Amniotic stem cell (primary cell): Measurements from ENCODE around the gene LAMA5.

Source experiments
- DNase-seq: peaks from one replicate; lab custom pipeline; 2025; lab: John Stamatoyannopoulos, UW

LAMA5 gene

GRCh38 chr20:62367136-62367632, at the start of gene LAMA5:
TSS of gene LAMA5 (minus strand) at chr20:62367312. CDS start at chr20:62367245, 67 bp downstream.
- no peak for DNase-seq

GRCh38 chr20:62415354-62416111, 48.4 kb upstream of the LAMA5 start:
- DNase-seq = no peak

GRCh38 chr20:62413896-62414481, 46.9 kb upstream of the LAMA5 start:
- DNase-seq = no peak

GRCh38 chr20:62413025-62413570, 46.0 kb upstream of the LAMA5 start:
- DNase-seq = no peak

GRCh38 chr20:62412194-62413024, 45.3 kb upstream of the LAMA5 start:
- no peak for DNase-seq

GRCh38 chr20:62411479-62412193, 44.5 kb upstream of the LAMA5 start:
- no peak for DNase-seq

- no peak for DNase-seq
These were observed 43.8 kb upstream of the LAMA5 start for GRCh38 chr20:62410746-62411478.

- DNase-seq = no peak
These were observed 43.0 kb upstream of the LAMA5 start for GRCh38 chr20:62409931-62410745.

GRCh38 chr20:62409086-62409853, 42.2 kb upstream of the LAMA5 start:
- DNase-seq = no peak

- DNase-seq = no peak
These were observed 41.5 kb upstream of the LAMA5 start for GRCh38 chr20:62408640-62409039.

- DNase-seq = no peak
These were observed 40.9 kb upstream of the LAMA5 start for GRCh38 chr20:62408055-62408454.

GRCh38 chr20:62407221-62407992, 40.3 kb upstream of the LAMA5 start, which contains the start of gene CABLES2:
TSS of gene CABLES2 (minus strand) at chr20:62407285. CDS start at chr20:62407276, 9 bp downstream.
- peak; percentile 87 for DNase-seq

- no peak for DNase-seq
These were observed 39.6 kb upstream of the LAMA5 start for GRCh38 chr20:62406635-62407176.

- DNase-seq = no peak
These were observed 38.9 kb upstream of the LAMA5 start for GRCh38 chr20:62405981-62406513.

GRCh38 chr20:62405108-62405980, 38.2 kb upstream of the LAMA5 start:
- DNase-seq = no peak

- DNase-seq = no peak
These were observed 37.6 kb upstream of the LAMA5 start for GRCh38 chr20:62404761-62405107.

GRCh38 chr20:62404112-62404665, 37.1 kb upstream of the LAMA5 start:
- DNase-seq = no peak
